Fibroblast of villous mesenchyme (primary cell): ENCODE data around the gene SLC22A23. TPM values are rescaled to one million over a fixed set of nuclear protein-coding genes. Genes with fewer than 3 reads are reported as not detected.

Experiments
- DNase-seq: peaks from one replicate; pipeline ENCODE4 v3.0.0-alpha.2; 2010; ENCODE audit warnings: low read depth
- H3K4me3 ChIP-seq: 2 replicates; pipeline ENCODE4 v1.5.1; 2011; ENCODE audit warnings: low read depth, mild to moderate bottlenecking, low read length
- total RNA-seq: library from RNA; depleted of rRNA; stranded (reverse); fragments of >200 nt; gene quantifications from 2 replicates; pipeline ENCODE4 v1.2.3, GENCODE V29; 2012
- TF ChIP-seq, protein P1 (sequence below): IDR thresholded peaks from 2 replicates; pipeline ENCODE4 v1.5.1; 2012; ENCODE audit warnings: low read depth, mild to moderate bottlenecking, low read length; ENCODE audit not compliant: insufficient read depth

SLC22A23 gene
- total RNA-seq, 1 donor, result 2.2 TPM

DNA sequence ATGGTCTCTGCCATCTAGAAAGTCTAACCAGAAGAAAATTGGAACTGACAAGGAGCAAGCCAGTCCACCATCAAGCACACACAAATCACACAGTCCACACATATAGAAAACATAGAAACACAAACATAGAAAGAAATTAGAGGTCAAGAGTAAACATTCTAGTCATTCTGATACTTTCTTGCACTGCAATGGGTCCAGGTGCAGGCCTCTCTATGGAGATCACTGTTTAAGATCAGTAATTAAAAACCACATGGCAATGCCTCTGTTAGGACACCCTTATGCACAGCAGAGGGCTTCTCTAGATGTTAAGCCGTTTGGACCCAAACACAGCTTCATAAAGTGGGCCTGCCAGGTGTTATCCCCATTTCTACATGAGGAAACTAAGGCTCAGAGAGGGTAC is 42.8 kb upstream of the SLC22A23 start:
- DNase-seq, result no peak
- TF ChIP-seq, protein P1, sequence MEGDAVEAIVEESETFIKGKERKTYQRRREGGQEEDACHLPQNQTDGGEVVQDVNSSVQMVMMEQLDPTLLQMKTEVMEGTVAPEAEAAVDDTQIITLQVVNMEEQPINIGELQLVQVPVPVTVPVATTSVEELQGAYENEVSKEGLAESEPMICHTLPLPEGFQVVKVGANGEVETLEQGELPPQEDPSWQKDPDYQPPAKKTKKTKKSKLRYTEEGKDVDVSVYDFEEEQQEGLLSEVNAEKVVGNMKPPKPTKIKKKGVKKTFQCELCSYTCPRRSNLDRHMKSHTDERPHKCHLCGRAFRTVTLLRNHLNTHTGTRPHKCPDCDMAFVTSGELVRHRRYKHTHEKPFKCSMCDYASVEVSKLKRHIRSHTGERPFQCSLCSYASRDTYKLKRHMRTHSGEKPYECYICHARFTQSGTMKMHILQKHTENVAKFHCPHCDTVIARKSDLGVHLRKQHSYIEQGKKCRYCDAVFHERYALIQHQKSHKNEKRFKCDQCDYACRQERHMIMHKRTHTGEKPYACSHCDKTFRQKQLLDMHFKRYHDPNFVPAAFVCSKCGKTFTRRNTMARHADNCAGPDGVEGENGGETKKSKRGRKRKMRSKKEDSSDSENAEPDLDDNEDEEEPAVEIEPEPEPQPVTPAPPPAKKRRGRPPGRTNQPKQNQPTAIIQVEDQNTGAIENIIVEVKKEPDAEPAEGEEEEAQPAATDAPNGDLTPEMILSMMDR, result no peak

DNA sequence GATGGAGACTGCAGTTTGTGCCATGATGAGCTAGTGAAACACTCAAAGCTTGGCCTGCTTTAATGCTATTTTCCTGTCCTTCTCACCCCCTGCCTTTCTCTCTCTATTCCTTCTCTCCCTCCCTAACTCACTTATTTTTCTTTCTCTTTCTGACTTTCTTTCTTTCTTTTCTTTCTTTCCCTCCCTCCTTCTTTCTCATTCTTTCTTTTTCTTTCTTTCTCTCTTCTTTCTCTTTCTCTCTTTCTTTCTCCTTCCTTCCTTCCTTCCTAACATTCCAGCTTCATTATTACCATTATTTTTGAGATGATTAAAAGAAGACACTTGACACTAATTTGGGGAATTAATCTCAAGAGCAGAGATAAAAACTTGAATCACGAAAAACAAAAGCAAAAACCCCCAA is 39.5 kb upstream of the SLC22A23 start:
- TF ChIP-seq, protein P1, result no peak
- DNase-seq, result no peak
- H3K4me3 ChIP-seq, result no peak overlapping the region

More for the DNA sequence above, 42.8 kb upstream of the SLC22A23 start:
- H3K4me3 ChIP-seq, result no peak overlapping the region

DNA sequence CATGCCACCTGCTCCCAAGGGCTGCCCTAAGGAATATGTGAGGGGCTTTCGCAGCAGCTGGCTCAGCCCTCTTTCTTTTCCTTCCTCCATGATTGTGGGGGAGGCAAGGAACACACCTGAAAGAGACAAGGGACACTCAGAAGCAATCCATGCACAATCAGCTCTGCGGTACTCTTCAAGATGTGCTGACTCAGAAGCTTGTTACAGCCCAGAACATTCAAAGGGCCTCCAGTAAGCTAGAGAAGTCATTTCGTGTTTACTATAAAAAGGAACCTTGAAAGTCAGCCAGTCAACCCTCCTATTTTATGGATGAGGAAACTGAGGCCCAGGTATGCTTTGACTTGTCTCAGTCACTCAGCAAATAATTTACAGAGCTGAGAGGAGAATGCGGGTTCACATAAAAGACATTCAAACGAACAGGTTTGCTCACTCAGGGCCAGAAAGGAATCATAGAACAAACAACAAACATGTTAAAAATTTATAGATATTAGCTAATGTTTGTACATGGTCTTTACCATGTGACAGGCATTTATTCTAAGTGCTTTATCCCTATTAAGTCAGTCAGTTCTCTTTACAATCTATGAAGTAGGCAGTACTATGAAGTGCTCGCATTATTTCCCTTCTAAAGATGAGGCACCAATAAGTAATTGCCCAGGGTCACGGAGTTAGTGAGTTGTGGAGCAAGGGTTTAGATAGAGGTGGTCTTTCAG is 37.7 kb upstream of the SLC22A23 start:
- DNase-seq, result no peak
- TF ChIP-seq, protein P1, result no peak
- H3K4me3 ChIP-seq, result no peak overlapping the region

DNA sequence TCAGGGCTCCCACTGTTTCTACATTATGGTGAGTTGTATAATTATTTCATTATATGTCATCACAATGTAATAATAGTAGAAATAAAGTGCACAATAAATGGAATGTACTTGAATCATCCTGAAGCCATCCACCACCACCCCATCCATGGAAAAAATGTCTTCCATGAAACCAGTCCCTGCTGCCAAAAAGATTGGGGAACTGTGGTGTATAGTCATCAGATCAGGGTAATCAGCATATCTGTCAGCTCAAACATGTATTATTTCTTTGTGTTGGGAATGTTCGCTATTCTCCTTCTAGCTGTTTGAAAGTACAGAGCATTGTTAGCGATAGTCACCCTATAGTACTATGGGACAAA is 33.8 kb upstream of the SLC22A23 start:
- H3K4me3 ChIP-seq, result no peak overlapping the region
- TF ChIP-seq, protein P1, result no peak
- no peak for DNase-seq

GRCh38 chr6:3489961-3490624 is 33.2 kb upstream of the SLC22A23 start:
- H3K4me3 ChIP-seq, result no peak overlapping the region
- no peak for DNase-seq
- TF ChIP-seq, protein P1, result no peak

GRCh38 chr6:3489027-3489757 is 32.3 kb upstream of the SLC22A23 start:
- no peak overlapping the region for H3K4me3 ChIP-seq
- no peak for DNase-seq
- TF ChIP-seq, protein P1, result no peak
